ENCODE data around the gene GPR158.

The GPR158 gene

GRCh38 chr10:25629333-25629732, 454.5 kb downstream of the GPR158 start:
- H3K4me3 ChIP-seq (ENCODE audit: low read length, poor library complexity, severe bottlenecking), result no peak overlapping the region
- no peak overlapping the region for H2AFZ ChIP-seq (ENCODE audit: low read length)

DNA sequence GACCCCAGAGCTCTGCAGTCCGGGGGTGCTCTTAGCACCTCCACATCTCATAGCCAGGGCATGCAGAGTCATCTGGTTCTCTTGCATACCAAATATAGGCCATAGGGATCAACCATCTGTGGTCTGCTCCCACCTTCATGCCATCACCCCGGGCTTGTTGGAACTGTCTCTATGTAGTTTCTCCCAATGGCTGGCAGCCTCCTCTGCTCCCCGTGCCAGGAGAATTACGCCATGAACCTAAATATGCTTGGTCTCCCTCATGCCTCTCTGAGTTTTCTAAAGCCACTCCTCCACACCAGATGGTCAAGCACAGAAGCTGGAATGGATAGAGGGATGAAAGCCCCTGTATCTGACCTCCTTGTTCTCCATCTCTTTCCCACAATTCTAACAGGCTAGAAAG, 456.7 kb downstream of the GPR158 start:
- Histone ChIP-seq H4K20me1 (ENCODE audit: insufficient read depth, low read length, poor library complexity, severe bottlenecking) (no peaks in the 10 kb centered on the region), H3F3A (ENCODE audit: low read depth) (no peaks in the 10 kb centered on the region), H3K9me2 (replicated peaks; ENCODE audit: low read depth, low read length) (no peaks in the 10 kb centered on the region), H3K4me2 (ENCODE audit: low read depth, low read length, poor library complexity, severe bottlenecking) (no peak overlapping the region), H3K4me3 (ENCODE audit: low read length, poor library complexity, severe bottlenecking) (no peak overlapping the region), H3K36me3 (ENCODE audit: insufficient read depth, low read length) (no peaks in the 10 kb centered on the region), H3K9ac (ENCODE audit: low read depth, low read length, poor library complexity, severe bottlenecking) (no peak overlapping the region), H3K79me2 (ENCODE audit: insufficient read depth, low read length) (no peaks in the 10 kb centered on the region), H3K4me1 (ENCODE audit: insufficient read depth, low read length, poor library complexity, severe bottlenecking) (no peaks in the 10 kb centered on the region), H2AFZ (ENCODE audit: low read length) (no peak overlapping the region), H3K9me3 (ENCODE audit: insufficient read depth, low read depth, low read length) (no peaks in the 10 kb centered on the region), H3K27me3 (ENCODE audit: insufficient read depth, low read length, poor library complexity, severe bottlenecking) (no peaks in the 10 kb centered on the region)
- TF ChIP-seq EZH2phosphoT487 (IDR thresholded peaks at IDR 0.05; ENCODE audit: borderline replicate concordance), result no peak
- TF ChIP-seq CTCF (conservative IDR thresholded peaks at IDR 0.05; ENCODE audit: low read length), result no peak

More at GRCh38 chr10:25629333-25629732, 454.5 kb downstream of the GPR158 start:
- Histone ChIP-seq H4K20me1 (ENCODE audit: insufficient read depth, low read length, poor library complexity, severe bottlenecking) (no peaks in the 10 kb centered on the region), H3K79me2 (ENCODE audit: insufficient read depth, low read length) (no peaks in the 10 kb centered on the region), H3K9me3 (ENCODE audit: insufficient read depth, low read depth, low read length) (no peaks in the 10 kb centered on the region), H3K9me2 (replicated peaks; ENCODE audit: low read depth, low read length) (no peaks in the 10 kb centered on the region), H3K4me2 (ENCODE audit: low read depth, low read length, poor library complexity, severe bottlenecking) (no peak overlapping the region), H3K36me3 (ENCODE audit: insufficient read depth, low read length) (no peaks in the 10 kb centered on the region), H3K9ac (ENCODE audit: low read depth, low read length, poor library complexity, severe bottlenecking) (no peak overlapping the region), H3K27me3 (ENCODE audit: insufficient read depth, low read length, poor library complexity, severe bottlenecking) (no peaks in the 10 kb centered on the region), H3K4me1 (ENCODE audit: insufficient read depth, low read length, poor library complexity, severe bottlenecking) (no peaks in the 10 kb centered on the region), H3F3A (ENCODE audit: low read depth) (no peaks in the 10 kb centered on the region)
- TF ChIP-seq CTCF (conservative IDR thresholded peaks at IDR 0.05; ENCODE audit: low read length), result no peak
- TF ChIP-seq EZH2phosphoT487 (IDR thresholded peaks at IDR 0.05; ENCODE audit: borderline replicate concordance), result no peak

- Histone ChIP-seq H3K9me3 (ENCODE audit: insufficient read depth, low read depth, low read length) (no peaks in the 10 kb centered on the region), H4K20me1 (ENCODE audit: insufficient read depth, low read length, poor library complexity, severe bottlenecking) (no peaks in the 10 kb centered on the region), H3K4me1 (ENCODE audit: insufficient read depth, low read length, poor library complexity, severe bottlenecking) (no peaks in the 10 kb centered on the region), H2AFZ (ENCODE audit: low read length) (no peak overlapping the region), H3K4me3 (ENCODE audit: low read length, poor library complexity, severe bottlenecking) (no peak overlapping the region), H3K79me2 (ENCODE audit: insufficient read depth, low read length) (no peaks in the 10 kb centered on the region), H3K27me3 (ENCODE audit: insufficient read depth, low read length, poor library complexity, severe bottlenecking) (no peaks in the 10 kb centered on the region), H3K9me2 (replicated peaks; ENCODE audit: low read depth, low read length) (no peaks in the 10 kb centered on the region), H3F3A (ENCODE audit: low read depth) (no peaks in the 10 kb centered on the region), H3K4me2 (ENCODE audit: low read depth, low read length, poor library complexity, severe bottlenecking) (no peak overlapping the region), H3K9ac (ENCODE audit: low read depth, low read length, poor library complexity, severe bottlenecking) (no peak overlapping the region), H3K36me3 (ENCODE audit: insufficient read depth, low read length) (no peaks in the 10 kb centered on the region)
- TF ChIP-seq CTCF (conservative IDR thresholded peaks at IDR 0.05; ENCODE audit: low read length) (no peak), EZH2phosphoT487 (IDR thresholded peaks at IDR 0.05; ENCODE audit: borderline replicate concordance) (no peak)
Observed at GRCh38 chr10:25632802-25633201, 458.0 kb downstream of the GPR158 start.
